H1 (cell line): Measurements from ENCODE around the gene NPR1. TPM values are rescaled to one million over a fixed set of nuclear protein-coding genes. Genes with fewer than 3 reads are reported as not detected.

Experiments
- ATF2 ChIP-seq: IDR thresholded peaks from 2 replicates; pipeline ENCODE4 v1.6.1; 2012; ENCODE audit warnings: low read length, inconsistent platforms
- BACH1 ChIP-seq: IDR thresholded peaks from 2 replicates; pipeline ENCODE4 v1.6.1; 2012; ENCODE audit warnings: low read length, improper control_type of control experiment
- CBX8 ChIP-seq: fragments of 300-800, 300-1000 bp; sonication (generic); IDR thresholded peaks from 2 replicates; pipeline ENCODE4 v1.7.1; 2016; ENCODE audit warnings: low read depth, low read length, borderline replicate concordance
- CHD7 ChIP-seq: fragments of 300-600 bp; sonication (generic); IDR thresholded peaks from 2 replicates; pipeline ENCODE4 v1.7.1; 2012; ENCODE audit warnings: low read length, moderate library complexity, mild to moderate bottlenecking, inconsistent platforms; ENCODE audit not compliant: insufficient replicate concordance
- JUN ChIP-seq: IDR thresholded peaks from 2 replicates; pipeline ENCODE4 v1.6.1; 2011; ENCODE audit warnings: low read depth, mild to moderate bottlenecking, improper control_type of control experiment, low read length
- NANOG ChIP-seq: IDR thresholded peaks from 2 replicates; pipeline ENCODE4 v1.6.1; 2011; ENCODE audit warnings: low read length, low read depth, mild to moderate bottlenecking, inconsistent platforms; ENCODE audit not compliant: insufficient read depth, poor library complexity, severe bottlenecking
- polyA plus RNA-seq, 7 experiments: library from polyadenylated mRNA; depleted of rRNA in 3 of 7; stranded (reverse) in 5 of 7; unstranded in 2 of 7; fragments of >200 nt in 5 of 7; fragments of 200-250 nt in 2 of 7; gene quantifications; 1 replicate in 5 of 7; 2 replicates in 1 of 7; 4 replicates in 1 of 7; pipeline versions ENCODE4 v1.2.1 to v1.2.3, GENCODE V29; 2011 to 2013; ENCODE audit warnings: missing spikeins in 2 of 7, mixed read lengths in 2 of 7
- total RNA-seq: library from RNA; stranded (reverse); fragmentation: NEBNext Ultra II Directional; extraction: Animal tissue kit (Norgen Biotek cat#: 25700); gene quantifications from 2 replicates; pipeline ENCODE4 v1.2.1, GENCODE V29; 2021
- TF ChIP-seq, protein P1 (sequence below), 3 experiments: IDR thresholded peaks; 1 replicate in 2 of 3; 2 replicates in 1 of 3; pipeline versions ENCODE4 v1.5.1 to v1.6.1; 2011; ENCODE audit warnings: low read length in 3 of 3, mild to moderate bottlenecking in 3 of 3, inconsistent platforms in 2 of 3, low read depth in 1 of 3, moderate library complexity in 1 of 3; ENCODE audit not compliant: insufficient read depth in 1 of 3; ENCODE audit errors: control extremely low read depth in 1 of 3

NPR1 gene
- total and polyA plus RNA-seq, 2 of the 8 experiments (the other 6 are each of a cell fraction or from before 2014, with no cell fraction given) = 11.7 to 13.2 TPM

- TF ChIP-seq CHD7 (no peak), CBX8 (no peak), NANOG (no peak), JUN (no peak), ATF2 (no peak), BACH1 (no peak)
- TF ChIP-seq, protein P1, sequence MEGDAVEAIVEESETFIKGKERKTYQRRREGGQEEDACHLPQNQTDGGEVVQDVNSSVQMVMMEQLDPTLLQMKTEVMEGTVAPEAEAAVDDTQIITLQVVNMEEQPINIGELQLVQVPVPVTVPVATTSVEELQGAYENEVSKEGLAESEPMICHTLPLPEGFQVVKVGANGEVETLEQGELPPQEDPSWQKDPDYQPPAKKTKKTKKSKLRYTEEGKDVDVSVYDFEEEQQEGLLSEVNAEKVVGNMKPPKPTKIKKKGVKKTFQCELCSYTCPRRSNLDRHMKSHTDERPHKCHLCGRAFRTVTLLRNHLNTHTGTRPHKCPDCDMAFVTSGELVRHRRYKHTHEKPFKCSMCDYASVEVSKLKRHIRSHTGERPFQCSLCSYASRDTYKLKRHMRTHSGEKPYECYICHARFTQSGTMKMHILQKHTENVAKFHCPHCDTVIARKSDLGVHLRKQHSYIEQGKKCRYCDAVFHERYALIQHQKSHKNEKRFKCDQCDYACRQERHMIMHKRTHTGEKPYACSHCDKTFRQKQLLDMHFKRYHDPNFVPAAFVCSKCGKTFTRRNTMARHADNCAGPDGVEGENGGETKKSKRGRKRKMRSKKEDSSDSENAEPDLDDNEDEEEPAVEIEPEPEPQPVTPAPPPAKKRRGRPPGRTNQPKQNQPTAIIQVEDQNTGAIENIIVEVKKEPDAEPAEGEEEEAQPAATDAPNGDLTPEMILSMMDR (IDR thresholded peaks at IDR 0.05; ENCODE audit: control extremely low read depth in 1 of 3, insufficient read depth in 1 of 3, low read depth in 1 of 3, low read length in 3 of 3) = no peak
Observed at GRCh38 chr1:153693466-153693865, 15.0 kb downstream of the NPR1 start (continued).
